BLaER1 treated with 17β-estradiol and CSF1 and Interleukin-3, amounts not matched to agents 10 nM and 100 nM (cell line): ENCODE results near the gene ZNF423.
"Not testable (repeated sequence)": the region's sequence is repeated elsewhere in the genome, so short reads cannot be mapped to it uniquely, and the experiment has no call there.

Experiments
- H3K27ac ChIP-seq, 11 experiments: shearing (Covaris generic); formaldehyde crosslinking; 2 replicates each; pipeline ENCODE4 v1.8.1; 2022
- H3K27me3 ChIP-seq, 11 experiments: shearing (Covaris generic); formaldehyde crosslinking; 2 replicates each; pipeline ENCODE4 v1.8.1; 2022
- H3K36me3 ChIP-seq, 11 experiments: shearing (Covaris generic); formaldehyde crosslinking; 2 replicates each; pipeline ENCODE4 v1.8.1; 2022
- H3K4me1 ChIP-seq, 10 experiments: shearing (Covaris generic); formaldehyde crosslinking; 2 replicates each; pipeline ENCODE4 v1.8.1; 2022
- H3K4me2 ChIP-seq, 11 experiments: shearing (Covaris generic); formaldehyde crosslinking; 2 replicates each; pipeline ENCODE4 v1.8.1; 2022
- H3K4me3 ChIP-seq, 10 experiments: shearing (Covaris generic); formaldehyde crosslinking; 2 replicates each; pipeline ENCODE4 v1.8.1; 2022
- H3K9ac ChIP-seq, 11 experiments: shearing (Covaris generic); formaldehyde crosslinking; 2 replicates each; pipeline ENCODE4 v1.8.1; 2022
- H3K9me3 ChIP-seq, 11 experiments: shearing (Covaris generic); formaldehyde crosslinking; replicated peaks in 1 of 11; 2 replicates each; pipeline ENCODE4 v1.8.1; 2022
- H4K20me1 ChIP-seq, 11 experiments: shearing (Covaris generic); formaldehyde crosslinking; 2 replicates each; pipeline ENCODE4 v1.8.1; 2022
- Cebpa-rat ChIP-seq, 11 experiments: shearing (Covaris generic); IDR thresholded peaks; 2 replicates each; pipeline ENCODE4 v1.8.1; 2022

Gene ZNF423

GRCh38 chr16:49875806-49876715 is 20.1 kb upstream of the ZNF423 start:
- H3K4me3 ChIP-seq, result peak overlapping the region in 4 of 10 experiments; percentile 25 to 38 (median 33); a peak in 6 of 20 replicates
- no peaks in the 10 kb centered on the region; a peak in 1 of 22 replicates for H4K20me1 ChIP-seq
- peak overlapping the region in 1 of 11 experiments; percentile 15; a peak in 1 of 22 replicates for H3K9ac ChIP-seq
- H3K4me1 ChIP-seq, result peaks cover 0 to 25% (median 13%) of the 10 kb centered on the region in 10 experiments; a peak in 13 of 20 replicates
- peaks cover 12 to 22% (median 18%) of the 10 kb centered on the region in 11 experiments; a peak in 18 of 22 replicates for H3K27me3 ChIP-seq
- peak overlapping the region; percentile 42 to 65 (median 54) for H3K4me2 ChIP-seq
- H3K9me3 ChIP-seq, result no peaks in the 10 kb centered on the region
- TF ChIP-seq Cebpa-rat (IDR thresholded peaks at IDR 0.05), result no peak
- H3K27ac ChIP-seq, result no peak overlapping the region
- no peaks in the 10 kb centered on the region for H3K36me3 ChIP-seq

DNA sequence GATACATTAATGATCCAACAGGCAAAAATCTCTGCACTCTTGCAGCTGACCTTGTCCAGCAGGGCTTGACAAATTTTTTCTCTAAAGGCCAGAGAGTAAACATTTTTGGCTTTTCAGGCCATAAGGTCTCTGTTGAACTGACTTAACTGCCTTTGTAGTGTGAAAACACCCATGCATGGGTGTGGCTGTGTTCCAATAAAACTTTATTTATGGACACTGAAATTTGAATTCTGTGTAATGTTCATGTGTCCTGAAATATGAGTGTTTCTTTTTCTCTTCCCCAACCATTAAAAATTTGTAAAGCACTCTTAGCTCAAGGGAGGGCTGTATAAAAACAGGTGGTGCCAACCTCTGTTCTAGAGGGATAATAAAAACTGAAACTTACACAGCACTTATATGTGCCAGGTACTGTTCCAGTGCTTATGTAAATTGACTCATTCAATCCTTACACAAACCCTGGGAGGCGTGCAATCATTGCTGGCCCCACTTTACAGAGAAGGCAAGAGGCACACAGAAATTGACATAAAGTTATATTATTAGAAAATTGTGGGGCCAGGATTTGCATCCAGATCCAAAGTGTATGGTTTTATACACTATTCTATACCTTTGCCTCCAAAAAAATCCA is 18.8 kb upstream of the ZNF423 start:
- H3K4me1 ChIP-seq, result peaks cover 0 to 25% (median 13%) of the 10 kb centered on the region in 10 experiments; a peak in 13 of 20 replicates

DNA sequence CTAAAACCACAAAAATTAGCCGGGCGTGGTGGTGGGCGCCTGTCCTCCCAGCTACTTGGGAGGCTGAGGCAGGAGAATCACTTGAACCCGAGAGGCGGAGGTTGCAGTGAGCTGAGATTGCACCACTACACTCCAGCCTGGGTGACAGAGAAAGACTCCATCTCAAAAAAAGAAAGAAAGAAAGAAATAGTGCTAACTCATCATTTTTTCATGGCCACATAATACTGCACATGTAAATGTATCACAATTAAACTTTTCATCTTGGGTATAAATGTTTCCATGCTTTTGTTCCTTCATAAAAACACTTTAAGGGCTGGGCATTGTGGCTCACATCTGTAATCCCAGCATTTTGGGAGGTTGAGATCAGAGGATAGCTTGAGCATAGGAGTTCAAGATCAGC is 15.9 kb upstream of the ZNF423 start:
- H3K9me3 ChIP-seq, H4K20me1 ChIP-seq, H3K36me3 ChIP-seq, H3K4me2 ChIP-seq, H3K27ac ChIP-seq, H3K9ac ChIP-seq, H3K4me3 ChIP-seq: not testable (repeated sequence)
- Histone ChIP-seq H3K4me1 (peaks cover 3 to 25% (median 14%) of the 10 kb centered on the region in 10 experiments; a peak in 17 of 20 replicates), H3K27me3 (peaks cover 8 to 20% (median 14%) of the 10 kb centered on the region in 11 experiments; a peak in 18 of 22 replicates)

More for the DNA sequence above, 18.8 kb upstream of the ZNF423 start:
- Histone ChIP-seq H3K9me3 (no peaks in the 10 kb centered on the region), H3K4me2 (no peak overlapping the region), H3K27ac (no peak overlapping the region), H3K36me3 (no peaks in the 10 kb centered on the region), H3K4me3 (no peak overlapping the region), H3K27me3 (peaks cover 12 to 22% (median 18%) of the 10 kb centered on the region in 11 experiments; a peak in 18 of 22 replicates), H3K9ac (no peak overlapping the region), H4K20me1 (no peaks in the 10 kb centered on the region; a peak in 1 of 22 replicates)
- TF ChIP-seq Cebpa-rat (IDR thresholded peaks at IDR 0.05), result no peak

DNA sequence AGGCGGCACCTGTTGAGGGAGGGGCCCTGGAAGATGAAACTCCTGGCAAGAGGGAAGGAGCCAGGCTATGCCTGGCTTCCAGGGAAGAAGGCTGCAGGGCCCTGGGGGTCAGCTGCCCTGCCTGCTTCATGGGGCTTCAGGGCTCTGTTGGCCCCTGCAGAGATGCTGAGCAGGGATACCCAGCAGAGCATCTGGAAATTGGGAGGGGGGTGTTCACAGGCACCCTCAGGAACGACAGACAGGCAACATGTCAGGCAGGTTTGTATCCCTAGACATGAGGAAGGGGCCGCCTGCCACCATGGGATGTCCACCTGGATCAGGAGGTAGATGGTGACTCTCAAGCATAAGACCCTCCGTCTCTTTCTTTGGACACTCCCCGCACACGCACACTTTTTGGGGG is 13.8 kb upstream of the ZNF423 start:
- no peak overlapping the region for H3K9ac ChIP-seq
- TF ChIP-seq Cebpa-rat (IDR thresholded peaks at IDR 0.05), result no peak
- H3K27me3 ChIP-seq, result peaks cover 0 to 6% (median 0%) of the 10 kb centered on the region in 11 experiments; a peak in 2 of 22 replicates

DNA sequence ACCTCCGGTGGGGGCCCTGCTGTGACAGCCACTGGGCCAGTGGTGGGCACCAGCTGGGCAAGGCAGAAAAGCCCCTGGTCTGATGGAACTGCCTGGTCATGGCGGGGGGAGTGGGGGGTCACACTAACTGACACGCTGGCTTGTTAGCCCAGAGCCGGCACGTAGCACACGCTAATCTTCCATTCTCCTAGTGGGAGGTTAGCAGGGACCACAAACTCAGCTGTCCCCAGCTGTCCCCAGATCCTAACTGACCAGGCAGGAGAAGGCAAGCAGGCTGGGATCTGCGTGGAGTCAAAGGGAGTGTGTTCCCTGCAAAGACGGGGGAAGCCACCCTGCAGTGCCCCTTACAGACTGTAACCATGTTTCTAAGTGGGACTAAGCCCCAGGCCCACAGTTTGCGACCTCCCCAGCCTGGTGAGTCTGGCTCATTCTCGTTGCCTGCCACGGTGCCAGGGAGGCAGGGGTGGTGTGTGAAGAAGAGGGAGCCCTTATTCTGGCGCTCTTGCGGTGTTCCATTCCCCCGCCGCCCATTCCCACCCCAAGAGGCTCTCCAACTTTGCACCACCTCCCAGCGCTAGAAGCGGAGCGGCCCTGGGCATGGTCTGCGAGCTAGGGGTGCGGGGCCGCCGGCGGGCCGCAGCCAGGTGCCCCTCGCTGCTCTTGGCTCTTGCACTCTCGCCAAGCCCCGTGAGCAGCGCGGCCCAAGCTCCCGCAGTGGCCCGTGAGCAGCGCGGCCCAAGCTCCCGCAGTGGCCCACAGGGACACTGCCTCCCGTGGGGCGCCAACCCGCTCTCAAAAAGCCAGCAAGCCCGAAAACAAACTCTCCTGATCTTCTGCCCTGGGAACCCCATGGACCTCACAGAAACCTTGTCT is 12.1 kb upstream of the ZNF423 start:
- Histone ChIP-seq H3K27ac (no peak overlapping the region), H3K36me3 (no peaks in the 10 kb centered on the region), H4K20me1 (no peaks in the 10 kb centered on the region), H3K4me1 (peaks cover 0 to 21% (median 13%) of the 10 kb centered on the region in 10 experiments; a peak in 15 of 20 replicates), H3K9me3 (no peaks in the 10 kb centered on the region), H3K9ac (no peak overlapping the region), H3K4me3 (no peak overlapping the region), H3K27me3 (peaks cover 0 to 6% (median 0%) of the 10 kb centered on the region in 11 experiments; a peak in 2 of 22 replicates), H3K4me2 (peak overlapping the region in 1 of 11 experiments; percentile 73; a peak in 1 of 22 replicates)
- TF ChIP-seq Cebpa-rat (IDR thresholded peaks at IDR 0.05), result no peak

More for the DNA sequence above, 13.8 kb upstream of the ZNF423 start:
- Histone ChIP-seq H3K36me3 (no peaks in the 10 kb centered on the region), H3K4me2 (no peak overlapping the region), H3K9me3 (no peaks in the 10 kb centered on the region), H4K20me1 (no peaks in the 10 kb centered on the region), H3K27ac (no peak overlapping the region), H3K4me3 (no peak overlapping the region), H3K4me1 (peaks cover 5 to 21% (median 14%) of the 10 kb centered on the region in 10 experiments; a peak in 16 of 20 replicates)

DNA sequence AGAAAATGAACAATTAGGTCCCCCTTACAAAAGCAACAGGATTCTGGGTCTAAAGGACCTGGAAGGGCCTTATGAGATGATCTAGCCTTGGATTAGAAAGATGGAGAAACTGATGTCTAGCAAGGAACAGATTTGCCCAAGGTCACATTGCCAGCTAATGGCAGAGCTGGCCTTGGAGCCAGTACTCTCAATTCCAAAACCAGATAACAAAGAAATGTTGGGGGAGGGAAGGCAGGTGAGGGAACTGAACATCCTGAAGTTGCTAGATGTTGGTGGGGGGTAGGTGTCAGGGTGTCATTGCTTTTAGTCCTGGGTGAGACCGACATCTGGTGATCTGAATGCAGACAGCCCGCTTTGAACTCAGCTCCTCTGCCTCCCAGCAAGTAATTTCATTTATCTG is 11.3 kb upstream of the ZNF423 start:
- Histone ChIP-seq H3K36me3 (no peaks in the 10 kb centered on the region), H3K4me3 (no peak overlapping the region), H3K9ac (peak overlapping the region in 3 of 11 experiments; percentile 25 to 29 (median 25); a peak in 2 of 22 replicates), H3K4me1 (peaks cover 0 to 25% (median 15%) of the 10 kb centered on the region in 10 experiments; a peak in 16 of 20 replicates), H4K20me1 (no peaks in the 10 kb centered on the region), H3K9me3 (no peaks in the 10 kb centered on the region), H3K4me2 (peak overlapping the region in 9 of 11 experiments; percentile 29 to 78 (median 61); a peak in 16 of 22 replicates), H3K27ac (no peak overlapping the region), H3K27me3 (peaks cover 0 to 6% (median 0%) of the 10 kb centered on the region in 11 experiments; a peak in 2 of 22 replicates)
- TF ChIP-seq Cebpa-rat (IDR thresholded peaks at IDR 0.05), result no peak

DNA sequence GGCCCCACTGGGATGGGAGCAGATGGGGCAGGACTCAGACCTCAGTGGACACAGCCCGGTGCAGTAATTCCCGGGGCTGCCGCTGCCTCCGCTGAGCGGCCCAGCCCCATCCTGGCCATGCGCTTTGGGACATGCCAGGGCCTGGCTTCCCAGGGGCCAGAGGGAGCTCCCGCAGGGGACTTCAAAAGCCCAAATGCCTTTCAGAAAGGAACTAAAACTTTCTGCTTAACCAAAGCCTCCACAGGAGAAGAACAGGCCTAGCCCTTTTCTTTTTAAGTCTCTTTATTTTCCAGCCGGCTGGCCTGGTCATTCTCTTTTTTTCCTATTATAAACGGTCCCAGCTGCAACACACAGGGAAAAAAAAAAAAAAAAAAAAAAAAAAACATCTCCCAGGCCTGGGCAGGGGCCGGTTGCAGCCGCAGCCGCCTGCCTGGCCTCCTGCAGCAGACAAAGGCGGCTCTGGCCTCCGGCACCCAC is 10.7 kb upstream of the ZNF423 start:
- TF ChIP-seq Cebpa-rat (IDR thresholded peaks at IDR 0.05), result no peak
- Histone ChIP-seq H3K9me3 (no peaks in the 10 kb centered on the region), H4K20me1 (no peaks in the 10 kb centered on the region), H3K4me3 (no peak overlapping the region), H3K27me3 (peaks cover 0 to 6% (median 0%) of the 10 kb centered on the region in 11 experiments; a peak in 2 of 22 replicates), H3K9ac (peak overlapping the region in 5 of 11 experiments; percentile 0 to 29 (median 25); a peak in 5 of 22 replicates), H3K4me1 (peaks cover 0 to 31% (median 21%) of the 10 kb centered on the region in 10 experiments; a peak in 16 of 20 replicates), H3K36me3 (no peaks in the 10 kb centered on the region), H3K4me2 (peak overlapping the region in 10 of 11 experiments; percentile 29 to 78 (median 60); a peak in 18 of 22 replicates), H3K27ac (no peak overlapping the region)

DNA sequence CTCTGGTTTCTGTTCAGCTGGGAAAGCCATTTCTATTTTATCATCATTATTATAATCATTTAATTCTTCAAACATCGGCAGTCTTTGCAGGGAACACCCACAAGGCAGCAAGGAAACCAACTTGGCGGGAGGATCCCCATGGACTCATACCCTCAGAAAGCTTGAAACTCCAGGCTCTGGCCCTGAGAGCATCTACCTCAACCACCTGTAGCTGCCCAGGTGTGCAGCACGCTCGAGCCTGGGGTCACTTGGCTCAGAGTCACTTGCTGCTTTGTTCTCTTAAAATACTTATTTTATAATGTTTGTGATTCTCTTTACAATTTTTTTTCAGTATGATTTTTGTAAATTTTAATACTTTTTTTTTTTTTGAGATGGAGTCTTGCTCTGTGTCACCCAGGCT is 6.8 kb upstream of the ZNF423 start:
- no peak for TF ChIP-seq Cebpa-rat (IDR thresholded peaks at IDR 0.05)
- H3K27ac ChIP-seq, result no peak overlapping the region
- H3K9me3 ChIP-seq, result no peaks in the 10 kb centered on the region
- H3K4me1 ChIP-seq, result peaks cover 0 to 54% (median 43%) of the 10 kb centered on the region in 10 experiments; a peak in 16 of 20 replicates
- H3K4me3 ChIP-seq, result no peak overlapping the region
- H4K20me1 ChIP-seq, result no peaks in the 10 kb centered on the region; a peak in 1 of 22 replicates
- H3K27me3 ChIP-seq, result peaks cover 0 to 27% (median 10%) of the 10 kb centered on the region in 11 experiments; a peak in 14 of 22 replicates
- H3K9ac ChIP-seq, result no peak overlapping the region
- H3K4me2 ChIP-seq, result peak overlapping the region in 5 of 11 experiments; percentile 4 to 35 (median 27); a peak in 3 of 22 replicates
- H3K36me3 ChIP-seq, result no peaks in the 10 kb centered on the region
